ENCODE measurements around the gene CCDC60. TPM values are rescaled to one million over a fixed set of nuclear protein-coding genes. Genes with fewer than 3 reads are reported as not detected.
A peak's percentile ranks its signal among the peaks of the same experiment; 100 is the strongest.

Gene CCDC60
- total RNA-seq, 1 experiment from 2014 or later = not detected

- no peak for DNase-seq (ENCODE audit: low read depth)
These were observed 49.8 kb downstream of the CCDC60 start for GRCh38 chr12:119384340-119384739.

- DNase-seq (ENCODE audit: low read depth) = no peak
These were observed 51.1 kb downstream of the CCDC60 start for GRCh38 chr12:119385659-119386058.

GRCh38 chr12:119389687-119390086, 55.2 kb downstream of the CCDC60 start:
- no peak for DNase-seq (ENCODE audit: low read depth)

GRCh38 chr12:119391673-119392072, 57.1 kb downstream of the CCDC60 start:
- no peak for DNase-seq (ENCODE audit: low read depth)

GRCh38 chr12:119393677-119394076, 59.1 kb downstream of the CCDC60 start:
- DNase-seq (ENCODE audit: low read depth) = no peak

- DNase-seq (ENCODE audit: low read depth) = no peak
These were observed 63.0 kb downstream of the CCDC60 start for GRCh38 chr12:119397540-119397939.

- no peak for DNase-seq (ENCODE audit: low read depth)
These were observed 63.7 kb downstream of the CCDC60 start for GRCh38 chr12:119398190-119398589.

- no peak for DNase-seq (ENCODE audit: low read depth)
These were observed 64.8 kb downstream of the CCDC60 start for GRCh38 chr12:119399301-119399700.

- DNase-seq (ENCODE audit: low read depth) = no peak
These were observed 71.8 kb downstream of the CCDC60 start for GRCh38 chr12:119406308-119406707.

GRCh38 chr12:119406811-119407210, 72.3 kb downstream of the CCDC60 start:
- no peak for DNase-seq (ENCODE audit: low read depth)

- DNase-seq (ENCODE audit: low read depth) = no peak
These were observed 74.5 kb downstream of the CCDC60 start for GRCh38 chr12:119409043-119409442.

- DNase-seq (ENCODE audit: low read depth) = no peak
These were observed 75.9 kb downstream of the CCDC60 start for GRCh38 chr12:119410396-119410795.

- no peak for DNase-seq (ENCODE audit: low read depth)
These were observed 77.8 kb downstream of the CCDC60 start for GRCh38 chr12:119412306-119412705.

GRCh38 chr12:119412811-119413794, 78.6 kb downstream of the CCDC60 start:
- DNase-seq (ENCODE audit: low read depth) = peak; percentile 57

GRCh38 chr12:119415714-119416113, 81.2 kb downstream of the CCDC60 start:
- no peak for DNase-seq (ENCODE audit: low read depth)

GRCh38 chr12:119417440-119417839, 82.9 kb downstream of the CCDC60 start:
- no peak for DNase-seq (ENCODE audit: low read depth)

- DNase-seq (ENCODE audit: low read depth) = no peak
These were observed 84.9 kb downstream of the CCDC60 start for GRCh38 chr12:119419381-119419780.

- DNase-seq (ENCODE audit: low read depth) = no peak
These were observed 88.8 kb downstream of the CCDC60 start for GRCh38 chr12:119423285-119423684.

GRCh38 chr12:119425623-119426022, 91.1 kb downstream of the CCDC60 start:
- DNase-seq (ENCODE audit: low read depth) = no peak

- no peak for DNase-seq (ENCODE audit: low read depth)
These were observed 96.6 kb downstream of the CCDC60 start for GRCh38 chr12:119431151-119431550.

GRCh38 chr12:119432949-119433348, 98.4 kb downstream of the CCDC60 start:
- no peak for DNase-seq (ENCODE audit: low read depth)

- no peak for DNase-seq (ENCODE audit: low read depth)
These were observed 106.4 kb downstream of the CCDC60 start for GRCh38 chr12:119440803-119441360.

GRCh38 chr12:119444462-119445044, 110.0 kb downstream of the CCDC60 start:
- DNase-seq (ENCODE audit: low read depth) = peak; percentile 76

Measured in Daoy (cell line).